Measurements from ENCODE around the gene CPD.
A peak's percentile ranks its signal among the peaks of the same experiment; 100 is the strongest.
"Not testable (repeated sequence)": the region's sequence is repeated elsewhere in the genome, so short reads cannot be mapped to it uniquely, and the experiment has no call there.

Gene CPD

GRCh38 chr17:30443721-30444120 is 65.0 kb downstream of the CPD start:
- Histone ChIP-seq H3K4me1 (ENCODE audit: insufficient read depth, low read length) (no peaks in the 10 kb centered on the region), H3K9ac (ENCODE audit: low read length) (no peak overlapping the region), H3K9me3 (ENCODE audit: low read length) (no peaks in the 10 kb centered on the region), H3K4me3 (ENCODE audit: low read depth in 1 of 2, low read length in 2 of 2) (no peak overlapping the region), H3K36me3 (ENCODE audit: insufficient read depth, low read length) (peaks cover 8% of the 10 kb centered on the region), H3K27ac (ENCODE audit: low read depth, low read length) (no peak overlapping the region), H3K27me3 (ENCODE audit: control insufficient read depth in 1 of 2, insufficient read depth in 2 of 2, low read length in 2 of 2) (no peaks in the 10 kb centered on the region)

GRCh38 chr17:30446640-30447039 is 67.9 kb downstream of the CPD start:
- H3K9me3 ChIP-seq (ENCODE audit: low read length); H3K27ac ChIP-seq (ENCODE audit: low read depth, low read length); H3K4me1 ChIP-seq (ENCODE audit: insufficient read depth, low read length); H3K4me3 ChIP-seq (ENCODE audit: low read depth in 1 of 2, low read length in 2 of 2); H3K27me3 ChIP-seq (ENCODE audit: control insufficient read depth in 1 of 2, insufficient read depth in 2 of 2, low read length in 2 of 2); H3K9ac ChIP-seq (ENCODE audit: low read length): not testable (repeated sequence)
- peaks cover 15% of the 10 kb centered on the region for H3K36me3 ChIP-seq (ENCODE audit: insufficient read depth, low read length)

- Histone ChIP-seq H3K9me3 (ENCODE audit: low read length) (no peaks in the 10 kb centered on the region), H3K36me3 (ENCODE audit: insufficient read depth, low read length) (peaks cover 17% of the 10 kb centered on the region), H3K4me1 (ENCODE audit: insufficient read depth, low read length) (peaks cover 5% of the 10 kb centered on the region), H3K9ac (ENCODE audit: low read length) (no peak overlapping the region), H3K27ac (ENCODE audit: low read depth, low read length) (no peak overlapping the region), H3K4me3 (ENCODE audit: low read depth in 1 of 2, low read length in 2 of 2) (no peak overlapping the region), H3K27me3 (ENCODE audit: control insufficient read depth in 1 of 2, insufficient read depth in 2 of 2, low read length in 2 of 2) (no peaks in the 10 kb centered on the region)
These were observed 70.8 kb downstream of the CPD start for GRCh38 chr17:30449480-30449879.

GRCh38 chr17:30450125-30451027 is 71.6 kb downstream of the CPD start:
- H3K4me3 ChIP-seq (ENCODE audit: low read depth in 1 of 2, low read length in 2 of 2), result no peak overlapping the region
- H3K27me3 ChIP-seq (ENCODE audit: control insufficient read depth in 1 of 2, insufficient read depth in 2 of 2, low read length in 2 of 2), result no peaks in the 10 kb centered on the region
- peaks cover 19% of the 10 kb centered on the region for H3K36me3 ChIP-seq (ENCODE audit: insufficient read depth, low read length)
- no peak overlapping the region for H3K27ac ChIP-seq (ENCODE audit: low read depth, low read length)
- peaks cover 5% of the 10 kb centered on the region for H3K4me1 ChIP-seq (ENCODE audit: insufficient read depth, low read length)
- H3K9me3 ChIP-seq (ENCODE audit: low read length), result no peaks in the 10 kb centered on the region
- no peak overlapping the region for H3K9ac ChIP-seq (ENCODE audit: low read length)

- Histone ChIP-seq H3K36me3 (ENCODE audit: insufficient read depth, low read length) (peaks cover 23% of the 10 kb centered on the region), H3K27ac (ENCODE audit: low read depth, low read length) (no peak overlapping the region), H3K4me1 (ENCODE audit: insufficient read depth, low read length) (peaks cover under 1% of the 10 kb centered on the region), H3K9ac (ENCODE audit: low read length) (no peak overlapping the region), H3K27me3 (ENCODE audit: control insufficient read depth in 1 of 2, insufficient read depth in 2 of 2, low read length in 2 of 2) (no peaks in the 10 kb centered on the region), H3K4me3 (ENCODE audit: low read depth in 1 of 2, low read length in 2 of 2) (no peak overlapping the region), H3K9me3 (ENCODE audit: low read length) (no peaks in the 10 kb centered on the region)
These were observed 75.9 kb downstream of the CPD start for GRCh38 chr17:30454635-30455034.

- Histone ChIP-seq H3K4me1 (ENCODE audit: insufficient read depth, low read length) (no peaks in the 10 kb centered on the region), H3K9me3 (ENCODE audit: low read length) (no peaks in the 10 kb centered on the region), H3K36me3 (ENCODE audit: insufficient read depth, low read length) (peaks cover 28% of the 10 kb centered on the region), H3K4me3 (ENCODE audit: low read depth in 1 of 2, low read length in 2 of 2) (no peak overlapping the region), H3K27me3 (ENCODE audit: control insufficient read depth in 1 of 2, insufficient read depth in 2 of 2, low read length in 2 of 2) (no peaks in the 10 kb centered on the region), H3K9ac (ENCODE audit: low read length) (no peak overlapping the region), H3K27ac (ENCODE audit: low read depth, low read length) (no peak overlapping the region)
These were observed 79.6 kb downstream of the CPD start for GRCh38 chr17:30458371-30458770.

- H3K27ac ChIP-seq (ENCODE audit: low read depth, low read length); H3K4me1 ChIP-seq (ENCODE audit: insufficient read depth, low read length); H3K27me3 ChIP-seq (ENCODE audit: control insufficient read depth in 1 of 2, insufficient read depth in 2 of 2, low read length in 2 of 2); H3K4me3 ChIP-seq (ENCODE audit: low read depth in 1 of 2, low read length in 2 of 2); H3K9me3 ChIP-seq (ENCODE audit: low read length); H3K9ac ChIP-seq (ENCODE audit: low read length): not testable (repeated sequence)
- H3K36me3 ChIP-seq (ENCODE audit: insufficient read depth, low read length), result peaks cover 29% of the 10 kb centered on the region
These were observed 80.2 kb downstream of the CPD start for GRCh38 chr17:30458797-30459413.

- no peaks in the 10 kb centered on the region for H3K4me1 ChIP-seq (ENCODE audit: insufficient read depth, low read length)
- no peaks in the 10 kb centered on the region for H3K27me3 ChIP-seq (ENCODE audit: control insufficient read depth in 1 of 2, insufficient read depth in 2 of 2, low read length in 2 of 2)
- H3K4me3 ChIP-seq (ENCODE audit: low read depth in 1 of 2, low read length in 2 of 2), result no peak overlapping the region
- H3K36me3 ChIP-seq (ENCODE audit: insufficient read depth, low read length), result peaks cover 4% of the 10 kb centered on the region
- H3K9ac ChIP-seq (ENCODE audit: low read length), result no peak overlapping the region
- H3K9me3 ChIP-seq (ENCODE audit: low read length), result no peaks in the 10 kb centered on the region
- no peak overlapping the region for H3K27ac ChIP-seq (ENCODE audit: low read depth, low read length)
These were observed 89.7 kb downstream of the CPD start for GRCh38 chr17:30468465-30468864.

- H3K36me3 ChIP-seq (ENCODE audit: insufficient read depth, low read length), result no peaks in the 10 kb centered on the region
- no peak overlapping the region for H3K4me3 ChIP-seq (ENCODE audit: low read depth in 1 of 2, low read length in 2 of 2)
- no peaks in the 10 kb centered on the region for H3K9me3 ChIP-seq (ENCODE audit: low read length)
- H3K27ac ChIP-seq (ENCODE audit: low read depth, low read length), result no peak overlapping the region
- no peak overlapping the region for H3K9ac ChIP-seq (ENCODE audit: low read length)
- H3K4me1 ChIP-seq (ENCODE audit: insufficient read depth, low read length), result peaks cover 8% of the 10 kb centered on the region
- H3K27me3 ChIP-seq (ENCODE audit: control insufficient read depth in 1 of 2, insufficient read depth in 2 of 2, low read length in 2 of 2), result no peaks in the 10 kb centered on the region
These were observed 93.6 kb downstream of the CPD start for GRCh38 chr17:30472238-30472890.

GRCh38 chr17:30475206-30475605 is 96.5 kb downstream of the CPD start:
- Histone ChIP-seq H3K27me3 (ENCODE audit: control insufficient read depth in 1 of 2, insufficient read depth in 2 of 2, low read length in 2 of 2) (no peaks in the 10 kb centered on the region), H3K9ac (ENCODE audit: low read length) (no peak overlapping the region), H3K27ac (ENCODE audit: low read depth, low read length) (no peak overlapping the region), H3K9me3 (ENCODE audit: low read length) (no peaks in the 10 kb centered on the region), H3K4me1 (ENCODE audit: insufficient read depth, low read length) (peaks cover 15% of the 10 kb centered on the region), H3K36me3 (ENCODE audit: insufficient read depth, low read length) (peaks cover 6% of the 10 kb centered on the region), H3K4me3 (ENCODE audit: low read depth in 1 of 2, low read length in 2 of 2) (no peak overlapping the region)

GRCh38 chr17:30476726-30477082 is 98.0 kb downstream of the CPD start:
- H3K36me3 ChIP-seq (ENCODE audit: insufficient read depth, low read length), result peaks cover 15% of the 10 kb centered on the region
- H3K9me3 ChIP-seq (ENCODE audit: low read length), result no peaks in the 10 kb centered on the region
- H3K4me1 ChIP-seq (ENCODE audit: insufficient read depth, low read length), result peaks cover 15% of the 10 kb centered on the region
- no peaks in the 10 kb centered on the region for H3K27me3 ChIP-seq (ENCODE audit: control insufficient read depth in 1 of 2, insufficient read depth in 2 of 2, low read length in 2 of 2)
- peak overlapping the region; percentile 78 to 97 for H3K4me3 ChIP-seq (ENCODE audit: low read depth in 1 of 2, low read length in 2 of 2)
- H3K27ac ChIP-seq (ENCODE audit: low read depth, low read length), result peak overlapping the region; percentile 90
- H3K9ac ChIP-seq (ENCODE audit: low read length), result peak overlapping the region; percentile 97
